ENCODE data around the gene ITGA11. TPM values are rescaled to one million over a fixed set of nuclear protein-coding genes. Genes with fewer than 3 reads are reported as not detected.

Gene ITGA11
- total and polyA plus RNA-seq, 2 of the 4 experiments (the other 2 are of a cell fraction) = 4.1 to 6.6 TPM

GRCh38 chr15:68460166-68460565 lies 28.2 kb upstream of the ITGA11 start:
- CTCF ChIA-PET = no interaction called here
- WGBS, 2 experiments (ENCODE audit: extremely low coverage in 2 of 2, insufficient read length in 1 of 2) = no CpG with 5 or more reads among the region's 2 CpGs
- no peak overlapping the region for H3K14ac ChIP-seq (replicated peaks; ENCODE audit: low read depth, low read length)

More at GRCh38 chr15:68460166-68460565, 28.2 kb upstream of the ITGA11 start:
- in situ Hi-C loops (cut with MboI; ENCODE audit: low sequenced_read_pairs) (no loop called here), intact Hi-C loops (cut with micrococcal nuclease) (no loop called here), dilution Hi-C loops (cut with HindIII; ENCODE audit: low sequenced_read_pairs, unreplicated experiment) (no loop called here)
- TF ChIP-seq POLR2A (IDR thresholded peaks at IDR 0.05; ENCODE audit: low read depth, low read length) (no peak), MAFK (IDR thresholded peaks at IDR 0.05; ENCODE audit: low read depth, low read length) (no peak), RAD21 (IDR thresholded peaks at IDR 0.05; ENCODE audit: low read length) (no peak), NFE2L2 (IDR thresholded peaks at IDR 0.05; ENCODE audit: low read depth, low read length) (no peak), CTCF (conservative IDR thresholded peaks at IDR 0.05; ENCODE audit: low read depth, low read length) (no peak), USF2 (IDR thresholded peaks at IDR 0.05; ENCODE audit: low read depth, low read length) (no peak), RFX5 (IDR thresholded peaks at IDR 0.05; ENCODE audit: low read depth, low read length) (no peak), SMC3 (IDR thresholded peaks at IDR 0.05; ENCODE audit: low read depth, low read length) (no peak), FOS (IDR thresholded peaks at IDR 0.05; ENCODE audit: low read depth, low read length) (no peak), RCOR1 (IDR thresholded peaks at IDR 0.05; ENCODE audit: insufficient replicate concordance, low read length) (no peak), BHLHE40 (IDR thresholded peaks at IDR 0.05; ENCODE audit: low read depth, low read length) (no peak), CHD1 (IDR thresholded peaks at IDR 0.05; ENCODE audit: low read depth, low read length) (no peak), ELK1 (IDR thresholded peaks at IDR 0.05; ENCODE audit: borderline replicate concordance, low read depth, low read length) (no peak), MAZ (IDR thresholded peaks at IDR 0.05; ENCODE audit: borderline replicate concordance, low read depth, low read length) (no peak), MXI1 (IDR thresholded peaks at IDR 0.05; ENCODE audit: borderline replicate concordance, low read depth, low read length) (no peak), CEBPB (IDR thresholded peaks at IDR 0.05; ENCODE audit: low read depth, low read length) (no peak)
- no peaks in the 10 kb centered on the region for H3K4me1 ChIP-seq (ENCODE audit: control insufficient read depth, insufficient read depth, low read length)
- no TSS peak for BruUV-seq (replicated peaks)
- no peak overlapping the region for H2BK5ac ChIP-seq (ENCODE audit: low read depth, low read length, poor library complexity, severe bottlenecking)
- DNase-seq (no peak), ATAC-seq (ENCODE audit: low read depth) (no peak)
- no peaks in the 10 kb centered on the region for H3K9me3 ChIP-seq (ENCODE audit: control insufficient read depth, insufficient read depth, low read length)
- H3K9ac ChIP-seq (ENCODE audit: low read depth, low read length) = no peak overlapping the region
- no peak overlapping the region for H4K91ac ChIP-seq (ENCODE audit: insufficient read depth, low read depth, low read length)
- no peaks in the 10 kb centered on the region for H3K36me3 ChIP-seq (ENCODE audit: control insufficient read depth, insufficient read depth, low read length)
- no peak overlapping the region for H2BK15ac ChIP-seq (ENCODE audit: low read depth, low read length)
- no peak overlapping the region for H3K4me2 ChIP-seq (ENCODE audit: low read depth, low read length)
- no peaks in the 10 kb centered on the region for H3K79me1 ChIP-seq (ENCODE audit: low read depth in 1 of 2, low read length in 2 of 2)
- H3K18ac ChIP-seq (ENCODE audit: low read depth, low read length) = no peak overlapping the region
- no peak overlapping the region for H4K5ac ChIP-seq (ENCODE audit: low read depth, low read length)
- no peak overlapping the region for H3K4me3 ChIP-seq (ENCODE audit: insufficient read depth, low read depth, low read length)
- no peak overlapping the region for H2BK20ac ChIP-seq (ENCODE audit: low read depth, low read length)
- H3K56ac ChIP-seq (ENCODE audit: extremely low read depth, insufficient read depth, low read length) = no peak overlapping the region
- H2AK9ac ChIP-seq (replicated peaks; ENCODE audit: low read depth, low read length, poor library complexity) = no peak overlapping the region
- no peak overlapping the region for H2AK5ac ChIP-seq (ENCODE audit: low read depth, low read length)
- H3K27ac ChIP-seq (ENCODE audit: insufficient read depth, low read length) = no peak overlapping the region
- H3K23ac ChIP-seq (ENCODE audit: low read depth, low read length) = no peak overlapping the region
- no peak overlapping the region for H2BK120ac ChIP-seq (ENCODE audit: low read depth, low read length)
- POLR2A ChIA-PET (ENCODE audit: unreplicated experiment) = no interaction called here
- no peaks in the 10 kb centered on the region; the same call in 1 of the 2 replicates for H3K9me1 ChIP-seq (ENCODE audit: insufficient read depth, low read length)
- peaks cover 29% of the 10 kb centered on the region for H3K27me3 ChIP-seq (ENCODE audit: control insufficient read depth, insufficient read depth, low read length)
- no peak overlapping the region for H4K8ac ChIP-seq (ENCODE audit: low read depth in 2 of 2, low read length in 2 of 2)
- no peak overlapping the region for H3K4ac ChIP-seq (ENCODE audit: low read depth, low read length)
- H2AFZ ChIP-seq (replicated peaks; ENCODE audit: low read length, poor library complexity) = no peak overlapping the region
- no peaks in the 10 kb centered on the region for H4K20me1 ChIP-seq (ENCODE audit: insufficient read depth, low read length)

Data from IMR-90 (cell line).